MM.1S (cell line): ENCODE results near the gene NTSR1.

Experiments
- DNase-seq: peaks from one replicate; pipeline ENCODE4 v3.0.0-alpha.2; 2015
- H2AFZ ChIP-seq: fragments of 300-600 bp; sonication (generic); 2 replicates; pipeline ENCODE4 v1.6.0; 2016; ENCODE audit warnings: antibody characterized with exemption, low read length
- H3F3A ChIP-seq: fragments of 300-600 bp; sonication (generic); 2 replicates; pipeline ENCODE4 v1.6.1; 2016; ENCODE audit warnings: mild to moderate bottlenecking, antibody characterized with exemption, low read length, moderate library complexity, mixed read lengths; ENCODE audit not compliant: insufficient read depth
- H3K27ac ChIP-seq: fragments of 300-600 bp; sonication (generic); 2 replicates; pipeline ENCODE4 v1.5.1; 2016; ENCODE audit warnings: mild to moderate bottlenecking, low read length
- H3K27me3 ChIP-seq: fragments of 300-600 bp; sonication (generic); replicated peaks from 2 replicates; pipeline ENCODE4 v1.6.0; 2016; ENCODE audit warnings: low read length; ENCODE audit not compliant: insufficient read depth
- H3K36me3 ChIP-seq: fragments of 300-600 bp; sonication (generic); replicated peaks from 2 replicates; pipeline ENCODE4 v1.6.1; 2016; ENCODE audit warnings: mild to moderate bottlenecking, low read length, mixed read lengths; ENCODE audit not compliant: insufficient read depth
- H3K4me1 ChIP-seq: fragments of 300-600 bp; sonication (generic); 2 replicates; pipeline ENCODE4 v1.6.1; 2016; ENCODE audit warnings: low read length, mixed read lengths
- H3K4me2 ChIP-seq: fragments of 300-600 bp; sonication (generic); 2 replicates; pipeline ENCODE4 v1.6.0; 2016; ENCODE audit warnings: low read depth, low read length
- H3K4me3 ChIP-seq: fragments of 300-600 bp; sonication (generic); 2 replicates; pipeline ENCODE4 v1.5.1; 2016; ENCODE audit warnings: low read length, mixed read lengths
- H3K79me2 ChIP-seq: fragments of 300-600 bp; sonication (generic); 2 replicates; pipeline ENCODE4 v1.6.1; 2016; ENCODE audit warnings: mixed run types, low read length, mixed read lengths
- H3K9ac ChIP-seq: fragments of 300-600 bp; sonication (generic); 2 replicates; pipeline ENCODE4 v1.6.1; 2016; ENCODE audit warnings: low read length, mixed read lengths
- H3K9me2 ChIP-seq: fragments of 300-600 bp; sonication (generic); replicated peaks from 2 replicates; pipeline ENCODE4 v1.6.1; 2016; ENCODE audit warnings: mild to moderate bottlenecking, low read length, mixed read lengths; ENCODE audit not compliant: insufficient read depth
- H3K9me3 ChIP-seq: fragments of 300-600 bp; sonication (generic); replicated peaks from 2 replicates; pipeline ENCODE4 v1.6.1; 2016; ENCODE audit warnings: mild to moderate bottlenecking, low read length, mixed read lengths; ENCODE audit not compliant: insufficient read depth
- H4K20me1 ChIP-seq: fragments of 300-600 bp; sonication (generic); 2 replicates; pipeline ENCODE4 v1.6.1; 2016; ENCODE audit warnings: mild to moderate bottlenecking, low read length, moderate library complexity, mixed read lengths; ENCODE audit not compliant: insufficient read depth
- EZH2 ChIP-seq: fragments of 300-600 bp; sonication (generic); optimal IDR thresholded peaks from 2 replicates; pipeline ENCODE3; 2017; ENCODE audit warnings: low read depth, mild to moderate bottlenecking, antibody characterized with exemption, low read length, mixed read lengths
- EZH2phosphoT487 ChIP-seq: fragments of 300-600 bp; sonication (generic); IDR thresholded peaks from 2 replicates; pipeline ENCODE4 v1.6.1; 2018; ENCODE audit warnings: antibody characterized with exemption, low read length
- TF ChIP-seq, protein P1 (sequence below): fragments of 300-600 bp; sonication (generic); IDR thresholded peaks from 2 replicates; pipeline ENCODE4 v1.5.1; 2016; ENCODE audit warnings: antibody characterized with exemption, low read length, mixed read lengths

The NTSR1 gene

DNA sequence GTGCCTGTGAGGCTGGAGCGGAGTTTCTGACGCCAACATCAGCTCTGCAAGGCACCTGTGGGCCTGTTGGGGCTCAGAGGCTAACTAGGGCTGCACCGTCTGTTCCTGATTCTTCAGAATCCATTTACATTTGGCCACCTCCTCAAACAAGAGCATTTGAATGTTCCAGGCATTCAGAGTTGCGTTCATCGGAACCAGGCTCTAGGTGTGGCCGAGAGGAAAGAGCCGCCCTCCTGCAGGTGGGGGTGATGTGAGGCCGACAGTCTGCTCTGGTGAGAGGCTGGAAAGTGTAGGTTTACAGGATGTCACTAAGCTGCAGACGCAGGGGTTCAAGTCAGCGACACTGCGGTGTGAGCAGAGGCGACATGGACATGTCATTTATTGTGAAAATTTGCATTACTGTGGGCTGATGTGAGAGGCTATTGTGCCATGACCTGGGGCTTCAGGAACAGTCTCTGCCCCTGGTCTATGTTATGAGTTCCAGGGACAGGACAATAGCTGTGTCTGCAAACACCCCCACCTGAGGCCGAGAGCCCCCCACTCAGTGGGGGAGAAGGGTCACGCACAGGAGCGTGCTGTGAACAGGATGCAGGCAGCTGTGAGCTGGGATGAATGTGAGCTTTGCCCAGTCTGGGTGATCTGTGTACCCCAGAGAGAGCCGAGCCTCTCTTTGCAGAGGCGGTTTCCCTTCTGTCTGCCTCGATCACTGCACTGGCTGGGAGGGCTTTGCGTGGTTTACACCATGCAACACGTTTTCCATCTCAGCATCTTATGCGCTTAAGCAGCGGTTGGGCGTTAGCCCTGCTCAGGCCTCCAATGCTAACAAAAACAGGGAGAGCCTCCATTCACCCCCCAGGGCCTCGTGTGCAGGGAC lies 45.3 kb upstream of the NTSR1 start:
- H3K27ac ChIP-seq = no peak overlapping the region
- H3K9ac ChIP-seq = no peak overlapping the region
- peaks cover 10% of the 10 kb centered on the region for H3K4me1 ChIP-seq
- H3K79me2 ChIP-seq = peaks cover 26% of the 10 kb centered on the region
- no peaks in the 10 kb centered on the region for H3K9me2 ChIP-seq
- H3K36me3 ChIP-seq = no peaks in the 10 kb centered on the region
- no peak overlapping the region for H3K4me3 ChIP-seq
- H3F3A ChIP-seq = no peaks in the 10 kb centered on the region
- H3K27me3 ChIP-seq = no peaks in the 10 kb centered on the region
- H3K9me3 ChIP-seq = no peaks in the 10 kb centered on the region
- no peak for DNase-seq
- no peaks in the 10 kb centered on the region for H4K20me1 ChIP-seq
- TF ChIP-seq EZH2phosphoT487 (no peak), EZH2 (no peak)
- TF ChIP-seq, protein P1, sequence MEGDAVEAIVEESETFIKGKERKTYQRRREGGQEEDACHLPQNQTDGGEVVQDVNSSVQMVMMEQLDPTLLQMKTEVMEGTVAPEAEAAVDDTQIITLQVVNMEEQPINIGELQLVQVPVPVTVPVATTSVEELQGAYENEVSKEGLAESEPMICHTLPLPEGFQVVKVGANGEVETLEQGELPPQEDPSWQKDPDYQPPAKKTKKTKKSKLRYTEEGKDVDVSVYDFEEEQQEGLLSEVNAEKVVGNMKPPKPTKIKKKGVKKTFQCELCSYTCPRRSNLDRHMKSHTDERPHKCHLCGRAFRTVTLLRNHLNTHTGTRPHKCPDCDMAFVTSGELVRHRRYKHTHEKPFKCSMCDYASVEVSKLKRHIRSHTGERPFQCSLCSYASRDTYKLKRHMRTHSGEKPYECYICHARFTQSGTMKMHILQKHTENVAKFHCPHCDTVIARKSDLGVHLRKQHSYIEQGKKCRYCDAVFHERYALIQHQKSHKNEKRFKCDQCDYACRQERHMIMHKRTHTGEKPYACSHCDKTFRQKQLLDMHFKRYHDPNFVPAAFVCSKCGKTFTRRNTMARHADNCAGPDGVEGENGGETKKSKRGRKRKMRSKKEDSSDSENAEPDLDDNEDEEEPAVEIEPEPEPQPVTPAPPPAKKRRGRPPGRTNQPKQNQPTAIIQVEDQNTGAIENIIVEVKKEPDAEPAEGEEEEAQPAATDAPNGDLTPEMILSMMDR = no peak
- no peak overlapping the region for H3K4me2 ChIP-seq
- H2AFZ ChIP-seq = no peak overlapping the region

GRCh38 chr20:62664019-62664971 lies 44.3 kb upstream of the NTSR1 start:
- H2AFZ ChIP-seq = no peak overlapping the region
- H3K27ac ChIP-seq = no peak overlapping the region
- no peaks in the 10 kb centered on the region for H3K9me3 ChIP-seq
- no peak overlapping the region for H3K4me2 ChIP-seq
- H3K4me3 ChIP-seq = no peak overlapping the region
- no peak overlapping the region for H3K9ac ChIP-seq
- peaks cover 17% of the 10 kb centered on the region for H3K79me2 ChIP-seq
- H3K27me3 ChIP-seq = no peaks in the 10 kb centered on the region
- H3F3A ChIP-seq = no peaks in the 10 kb centered on the region
- no peak for TF ChIP-seq EZH2
- no peak for TF ChIP-seq EZH2phosphoT487
- TF ChIP-seq, protein P1 = no peak
- no peak for DNase-seq
- H3K9me2 ChIP-seq = no peaks in the 10 kb centered on the region
- H4K20me1 ChIP-seq = no peaks in the 10 kb centered on the region
- H3K4me1 ChIP-seq = peaks cover under 1% of the 10 kb centered on the region
- H3K36me3 ChIP-seq = no peaks in the 10 kb centered on the region

DNA sequence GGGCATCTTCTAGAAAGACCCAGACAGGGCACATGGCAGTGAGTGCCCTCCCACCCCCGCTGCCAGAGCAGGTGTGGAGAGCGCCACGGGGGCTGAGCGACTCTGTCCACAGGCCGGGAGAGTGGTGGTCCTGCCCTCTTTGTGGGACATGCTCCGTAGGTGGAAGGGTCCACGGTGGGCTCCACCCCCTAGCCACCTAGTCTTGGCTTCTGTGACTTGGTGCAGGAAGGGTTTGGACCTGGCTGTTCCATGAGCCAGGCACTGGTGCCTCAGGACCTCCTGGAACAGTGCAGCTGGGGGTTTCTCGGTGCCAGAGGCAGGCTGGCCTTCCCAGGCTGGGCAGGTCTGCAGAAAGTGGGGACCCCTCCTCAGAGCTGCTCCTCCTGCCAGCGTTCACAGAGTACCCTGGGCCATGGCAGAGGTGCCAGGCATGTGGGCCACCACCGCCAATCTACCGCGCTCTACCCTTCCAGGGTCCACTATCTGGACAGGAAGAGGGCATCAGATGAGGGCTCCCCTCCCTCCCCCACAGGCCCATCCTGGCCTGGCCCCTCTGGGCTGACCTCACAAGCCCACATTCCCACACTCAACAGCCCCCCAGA lies 43.4 kb upstream of the NTSR1 start:
- Histone ChIP-seq H3K27ac (no peak overlapping the region), H3F3A (no peaks in the 10 kb centered on the region), H3K9me3 (no peaks in the 10 kb centered on the region), H3K4me3 (no peak overlapping the region), H3K9ac (no peak overlapping the region), H2AFZ (no peak overlapping the region), H3K9me2 (no peaks in the 10 kb centered on the region), H4K20me1 (no peaks in the 10 kb centered on the region), H3K4me1 (no peaks in the 10 kb centered on the region), H3K4me2 (no peak overlapping the region), H3K36me3 (no peaks in the 10 kb centered on the region), H3K27me3 (no peaks in the 10 kb centered on the region), H3K79me2 (peaks cover 7% of the 10 kb centered on the region; the same call in 1 of the 2 replicates)
- TF ChIP-seq, protein P1 = no peak
- TF ChIP-seq EZH2phosphoT487 (no peak), EZH2 (no peak)
- DNase-seq = no peak
